Activated naive CD8-positive, alpha-beta T cell (primary cell): Measurements from ENCODE around the gene MAZ.
"Not testable (repeated sequence)": the region's sequence is repeated elsewhere in the genome, so short reads cannot be mapped to it uniquely, and the experiment has no call there.

Source experiments
- H3K27ac Mint-ChIP-seq: one replicate; pipeline ENCODE4 v1.8.0; 2021; ENCODE audit warnings: mixed read lengths
- H3K27me3 Mint-ChIP-seq: one replicate; pipeline ENCODE4 v1.8.0; 2021; ENCODE audit warnings: mixed read lengths
- H3K36me3 Mint-ChIP-seq: one replicate; pipeline ENCODE4 v1.8.0; 2021; ENCODE audit warnings: mixed read lengths
- H3K4me1 Mint-ChIP-seq: one replicate; pipeline ENCODE4 v1.8.0; 2021; ENCODE audit warnings: low read depth, mixed read lengths
- H3K4me3 Mint-ChIP-seq: one replicate; pipeline ENCODE4 v1.8.0; 2021; ENCODE audit warnings: mild to moderate bottlenecking, mixed read lengths
- H3K9me3 Mint-ChIP-seq: one replicate; pipeline ENCODE4 v1.8.0; 2021; ENCODE audit warnings: low read depth, mixed read lengths

Gene MAZ

GRCh38 chr16:29820730-29821642 lies 14.7 kb downstream of the MAZ start:
- peak overlapping the region; percentile 95 for H3K4me3 Mint-ChIP-seq
- peak overlapping the region; percentile 91 for H3K27ac Mint-ChIP-seq
- H3K4me1 Mint-ChIP-seq: peaks cover 70% of the 10 kb centered on the region
- no peaks in the 10 kb centered on the region for H3K27me3 Mint-ChIP-seq
- peaks cover 5% of the 10 kb centered on the region for H3K36me3 Mint-ChIP-seq
- H3K9me3 Mint-ChIP-seq: no peaks in the 10 kb centered on the region

GRCh38 chr16:29821643-29822115 lies 15.3 kb downstream of the MAZ start:
- H3K9me3 Mint-ChIP-seq: no peaks in the 10 kb centered on the region
- peaks cover 76% of the 10 kb centered on the region for H3K4me1 Mint-ChIP-seq
- H3K36me3 Mint-ChIP-seq: peaks cover 5% of the 10 kb centered on the region
- no peaks in the 10 kb centered on the region for H3K27me3 Mint-ChIP-seq
- H3K4me3 Mint-ChIP-seq: peak overlapping the region; percentile 95
- peak overlapping the region; percentile 91 for H3K27ac Mint-ChIP-seq

DNA sequence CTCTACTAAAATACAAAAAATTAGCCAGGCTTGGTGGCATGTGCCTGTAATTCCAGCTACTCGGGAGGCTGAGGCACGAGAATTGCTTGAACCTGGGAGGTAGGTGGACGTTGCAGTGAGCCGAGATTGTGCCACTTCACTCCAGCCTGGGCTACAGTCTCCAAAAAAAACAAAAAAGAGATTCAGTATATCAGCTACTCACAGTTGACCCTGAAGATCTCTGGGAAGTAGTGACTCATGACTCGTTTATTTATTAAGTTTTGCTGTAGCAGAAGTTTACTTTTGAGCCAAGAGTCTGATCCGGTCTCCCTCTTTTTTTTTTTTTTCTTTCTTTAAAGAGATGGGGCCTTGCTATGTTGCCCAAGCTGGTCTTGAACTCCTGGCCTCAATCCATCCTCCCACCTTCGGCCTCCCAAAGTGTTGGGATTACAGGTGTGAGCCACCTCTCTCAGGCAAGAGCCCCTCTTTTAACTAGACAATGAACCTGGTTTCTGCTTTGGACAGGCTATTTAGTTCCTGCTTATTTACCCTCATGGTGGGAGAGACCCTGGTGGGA lies 18.3 kb downstream of the MAZ start:
- H3K4me3 Mint-ChIP-seq: peak overlapping the region; percentile 64
- H3K9me3 Mint-ChIP-seq: no peaks in the 10 kb centered on the region
- peaks cover 77% of the 10 kb centered on the region for H3K4me1 Mint-ChIP-seq
- H3K36me3 Mint-ChIP-seq: no peaks in the 10 kb centered on the region
- peak overlapping the region; percentile 88 for H3K27ac Mint-ChIP-seq
- H3K27me3 Mint-ChIP-seq: no peaks in the 10 kb centered on the region

GRCh38 chr16:29825145-29826044 lies 19.1 kb downstream of the MAZ start:
- peak overlapping the region; percentile 88 for H3K27ac Mint-ChIP-seq
- H3K9me3 Mint-ChIP-seq: no peaks in the 10 kb centered on the region
- no peaks in the 10 kb centered on the region for H3K27me3 Mint-ChIP-seq
- peaks cover 75% of the 10 kb centered on the region for H3K4me1 Mint-ChIP-seq
- no peaks in the 10 kb centered on the region for H3K36me3 Mint-ChIP-seq
- H3K4me3 Mint-ChIP-seq: peak overlapping the region; percentile 64

DNA sequence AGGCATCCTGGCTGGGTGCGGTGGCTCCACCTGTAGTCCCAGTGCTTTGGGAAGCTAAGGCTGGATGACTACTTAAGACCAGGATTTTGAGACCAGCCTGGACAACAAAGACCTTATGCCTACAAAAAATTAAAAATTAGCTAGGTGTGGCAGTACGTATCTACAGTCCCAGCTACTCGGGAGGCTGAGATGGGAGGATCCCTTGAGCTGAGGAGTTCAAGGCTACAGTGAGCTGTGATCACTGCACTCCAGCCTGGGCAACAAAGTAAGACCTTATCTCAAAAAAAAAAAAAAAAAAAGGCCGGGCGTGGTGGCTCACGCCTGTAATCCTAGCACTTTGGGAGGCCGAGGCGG lies 20.0 kb downstream of the MAZ start:
- Mint-ChIP-seq H3K4me1 (peaks cover 72% of the 10 kb centered on the region), H3K27ac (peak overlapping the region; percentile 94), H3K4me3 (peak overlapping the region; percentile 79)

GRCh38 chr16:29830774-29831173 lies 24.4 kb downstream of the MAZ start:
- Mint-ChIP-seq H3K4me1 (peaks cover 44% of the 10 kb centered on the region), H3K9me3 (no peaks in the 10 kb centered on the region), H3K4me3 (no peak overlapping the region), H3K27ac (no peak overlapping the region), H3K27me3 (no peaks in the 10 kb centered on the region), H3K36me3 (peaks cover 3% of the 10 kb centered on the region)

More for the DNA sequence above, 20.0 kb downstream of the MAZ start:
- Mint-ChIP-seq H3K9me3 (no peaks in the 10 kb centered on the region), H3K27me3 (no peaks in the 10 kb centered on the region), H3K36me3 (no peaks in the 10 kb centered on the region)

DNA sequence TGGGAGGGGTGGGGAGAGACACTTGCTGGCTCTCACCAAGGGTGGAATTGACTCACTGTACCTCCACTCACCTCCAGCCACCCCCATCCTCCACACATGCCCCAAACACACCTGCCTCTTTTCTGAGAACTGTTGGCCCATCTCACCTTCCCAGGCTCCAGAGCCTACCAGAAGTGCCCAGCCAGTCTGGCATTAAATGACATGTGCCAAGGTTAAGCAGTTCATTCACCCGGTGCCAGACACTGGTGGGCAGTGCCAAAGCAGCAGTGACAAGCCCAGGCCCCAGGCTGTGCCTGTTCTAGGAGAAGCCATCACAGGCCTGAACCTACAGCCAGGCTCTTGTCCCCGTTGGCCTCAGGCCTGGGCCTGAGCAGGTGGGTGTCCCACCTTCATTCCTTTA lies 25.2 kb downstream of the MAZ start:
- Mint-ChIP-seq H3K27ac (no peak overlapping the region), H3K4me1 (peaks cover 37% of the 10 kb centered on the region), H3K9me3 (no peaks in the 10 kb centered on the region), H3K36me3 (peaks cover 3% of the 10 kb centered on the region), H3K4me3 (no peak overlapping the region), H3K27me3 (no peaks in the 10 kb centered on the region)

- H3K4me1 Mint-ChIP-seq: peaks cover 24% of the 10 kb centered on the region
- not testable (repeated sequence) for H3K9me3 Mint-ChIP-seq, H3K27ac Mint-ChIP-seq, H3K27me3 Mint-ChIP-seq, H3K4me3 Mint-ChIP-seq, H3K36me3 Mint-ChIP-seq
Measured at GRCh38 chr16:29833219-29833618, 26.9 kb downstream of the MAZ start.

GRCh38 chr16:29834079-29834478 lies 27.8 kb downstream of the MAZ start:
- no peaks in the 10 kb centered on the region for H3K27me3 Mint-ChIP-seq
- no peak overlapping the region for H3K4me3 Mint-ChIP-seq
- peaks cover 3% of the 10 kb centered on the region for H3K36me3 Mint-ChIP-seq
- H3K4me1 Mint-ChIP-seq: peaks cover 18% of the 10 kb centered on the region
- H3K27ac Mint-ChIP-seq: peak overlapping the region; percentile 41
- H3K9me3 Mint-ChIP-seq: no peaks in the 10 kb centered on the region

GRCh38 chr16:29835926-29836325 lies 29.6 kb downstream of the MAZ start:
- H3K9me3 Mint-ChIP-seq: no peaks in the 10 kb centered on the region
- peaks cover 3% of the 10 kb centered on the region for H3K36me3 Mint-ChIP-seq
- H3K27me3 Mint-ChIP-seq: no peaks in the 10 kb centered on the region
- H3K4me1 Mint-ChIP-seq: peaks cover 6% of the 10 kb centered on the region
- peak overlapping the region; percentile 34 for H3K27ac Mint-ChIP-seq
- H3K4me3 Mint-ChIP-seq: no peak overlapping the region

DNA sequence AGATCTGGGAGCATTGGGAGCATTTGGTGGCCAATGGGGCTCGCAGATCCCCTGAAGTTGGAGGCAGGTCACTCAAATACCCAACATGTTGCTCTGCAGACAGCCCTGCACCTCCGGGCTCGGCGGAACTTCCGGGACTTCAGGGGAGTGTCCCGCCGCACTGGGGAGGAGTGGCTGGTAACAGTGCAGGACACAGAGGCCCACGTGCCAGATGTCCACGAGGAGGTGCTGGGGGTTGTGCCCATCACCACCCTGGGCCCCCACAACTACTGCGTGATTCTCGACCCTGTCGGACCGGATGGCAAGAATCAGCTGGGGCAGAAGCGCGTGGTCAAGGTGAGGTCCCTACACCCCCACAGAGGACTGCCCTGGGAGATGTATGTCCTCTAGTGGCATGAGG lies 30.3 kb downstream of the MAZ start:
- Mint-ChIP-seq H3K36me3 (peaks cover 3% of the 10 kb centered on the region), H3K9me3 (no peaks in the 10 kb centered on the region), H3K4me1 (peaks cover 6% of the 10 kb centered on the region), H3K27ac (no peak overlapping the region), H3K4me3 (no peak overlapping the region), H3K27me3 (no peaks in the 10 kb centered on the region)

GRCh38 chr16:29837841-29838240 lies 31.5 kb downstream of the MAZ start:
- H3K4me3 Mint-ChIP-seq: no peak overlapping the region
- no peak overlapping the region for H3K27ac Mint-ChIP-seq
- no peaks in the 10 kb centered on the region for H3K27me3 Mint-ChIP-seq
- peaks cover 2% of the 10 kb centered on the region for H3K4me1 Mint-ChIP-seq
- H3K36me3 Mint-ChIP-seq: no peaks in the 10 kb centered on the region
- H3K9me3 Mint-ChIP-seq: no peaks in the 10 kb centered on the region

GRCh38 chr16:29839822-29840221 lies 33.5 kb downstream of the MAZ start:
- H3K4me1 Mint-ChIP-seq: no peaks in the 10 kb centered on the region
- no peak overlapping the region for H3K4me3 Mint-ChIP-seq
- H3K36me3 Mint-ChIP-seq: no peaks in the 10 kb centered on the region
- no peaks in the 10 kb centered on the region for H3K27me3 Mint-ChIP-seq
- H3K27ac Mint-ChIP-seq: no peak overlapping the region
- H3K9me3 Mint-ChIP-seq: no peaks in the 10 kb centered on the region

DNA sequence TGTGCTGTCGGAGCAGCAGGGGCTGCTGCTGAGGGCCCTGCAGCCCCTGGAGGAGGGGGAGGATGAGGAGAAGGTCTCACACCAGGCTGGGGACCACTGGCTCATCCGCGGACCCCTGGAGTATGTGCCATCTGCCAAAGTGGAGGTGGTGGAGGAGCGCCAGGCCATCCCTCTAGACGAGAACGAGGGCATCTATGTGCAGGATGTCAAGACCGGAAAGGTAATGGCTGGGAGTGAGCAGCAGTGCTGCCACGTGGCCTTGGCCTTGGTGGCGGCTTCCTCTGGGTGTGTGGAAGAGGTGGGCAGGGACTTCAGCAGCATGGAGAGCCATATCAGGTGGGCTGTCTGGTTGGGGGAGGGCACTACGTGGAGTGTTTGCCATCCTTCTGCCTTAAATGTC lies 33.9 kb downstream of the MAZ start:
- H3K4me1 Mint-ChIP-seq: no peaks in the 10 kb centered on the region
- no peak overlapping the region for H3K4me3 Mint-ChIP-seq
- H3K27me3 Mint-ChIP-seq: no peaks in the 10 kb centered on the region
- peak overlapping the region; percentile 6 for H3K27ac Mint-ChIP-seq
- H3K36me3 Mint-ChIP-seq: no peaks in the 10 kb centered on the region
- no peaks in the 10 kb centered on the region for H3K9me3 Mint-ChIP-seq

- H3K27me3 Mint-ChIP-seq: no peaks in the 10 kb centered on the region
- no peaks in the 10 kb centered on the region for H3K36me3 Mint-ChIP-seq
- no peaks in the 10 kb centered on the region for H3K9me3 Mint-ChIP-seq
- H3K4me1 Mint-ChIP-seq: no peaks in the 10 kb centered on the region
- no peak overlapping the region for H3K27ac Mint-ChIP-seq
- no peak overlapping the region for H3K4me3 Mint-ChIP-seq
Measured at GRCh38 chr16:29841631-29842030, 35.3 kb downstream of the MAZ start.
